Daoy (cell line): ENCODE measurements around the gene ADCY4. TPM values are rescaled to one million over a fixed set of nuclear protein-coding genes. Genes with fewer than 3 reads are reported as not detected.
A peak's percentile ranks its signal among the peaks of the same experiment; 100 is the strongest.

Experiments used
- DNase-seq: peaks from one replicate; pipeline ENCODE4 v3.0.0-alpha.2; 2015; ENCODE audit warnings: low read depth
- total RNA-seq: library from RNA; depleted of rRNA; stranded (reverse); fragments of >200 nt; shearing (Covaris generic); gene quantifications from 2 replicates; pipeline ENCODE4 v1.2.3, GENCODE V29; 2014; rRNA removed

Gene ADCY4
- total RNA-seq, 1 experiment from 2014 or later: 0.17 TPM

- no peak for DNase-seq
Observed at GRCh38 chr14:24274101-24274543, 60.7 kb downstream of the ADCY4 start.

DNA sequence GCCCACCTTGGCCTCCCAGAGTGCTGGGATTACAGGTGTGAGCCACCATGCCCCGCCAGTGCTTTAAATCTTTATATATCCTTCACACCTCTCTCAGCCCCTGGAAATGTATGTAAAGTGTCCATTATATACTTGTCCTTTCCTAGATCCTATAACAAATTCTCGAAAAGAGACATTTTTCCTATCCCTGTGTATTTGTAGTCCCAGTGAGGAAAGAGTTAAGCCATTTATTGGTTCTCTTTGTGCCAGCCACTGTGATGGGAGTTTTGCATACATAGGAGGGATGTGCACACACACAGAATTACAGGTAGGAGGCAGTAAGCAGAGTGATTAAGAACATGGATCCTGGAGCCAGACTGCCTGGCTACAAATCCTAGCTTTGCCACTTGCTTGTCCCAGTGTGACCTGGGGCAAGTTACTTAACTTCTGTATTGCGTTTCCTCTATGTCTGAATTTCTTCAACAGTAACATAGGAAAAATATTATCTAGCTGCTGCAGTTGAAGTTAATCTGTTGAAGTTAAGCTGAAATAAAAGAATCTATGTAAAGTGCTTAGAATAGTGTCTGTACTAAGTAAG, 61.4 kb downstream of the ADCY4 start:
- DNase-seq: no peak

- no peak for DNase-seq
Observed at GRCh38 chr14:24272467-24272866, 62.4 kb downstream of the ADCY4 start.

- no peak for DNase-seq
Observed at GRCh38 chr14:24271834-24272263, 63.0 kb downstream of the ADCY4 start.

DNA sequence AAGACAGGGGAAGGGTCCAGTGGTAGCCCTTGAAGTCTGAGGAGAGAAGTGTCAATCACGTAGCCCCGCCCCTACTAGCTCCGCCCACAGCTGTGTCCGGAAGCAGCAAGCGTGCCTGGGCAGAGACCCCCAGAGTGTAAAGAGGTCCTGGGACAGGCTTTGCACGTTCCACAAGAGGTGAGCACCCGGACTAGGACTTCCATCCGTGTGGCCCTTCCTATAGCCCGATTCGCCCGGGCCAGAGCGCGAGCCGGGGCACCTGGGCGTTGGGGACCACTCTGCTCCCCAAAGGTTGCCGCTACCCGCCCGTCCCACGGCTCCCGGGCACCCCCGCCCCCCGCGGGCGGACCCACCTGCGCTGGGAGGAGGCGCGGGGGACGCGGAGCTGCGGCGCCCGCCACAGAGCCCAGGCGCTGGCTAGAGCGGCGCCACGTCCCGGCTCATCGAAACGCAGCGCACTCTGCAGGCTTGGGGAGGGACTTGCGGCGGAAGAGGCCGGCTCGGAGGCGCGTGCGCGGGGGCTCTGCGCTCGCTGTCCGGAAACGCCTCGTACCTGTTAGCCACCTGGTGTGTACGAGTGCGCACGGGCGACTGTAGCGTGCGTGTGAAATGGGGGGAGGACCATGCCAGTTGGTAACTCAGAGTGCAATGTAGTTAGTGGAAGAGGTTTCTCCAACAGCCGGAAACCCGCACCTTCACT, 63.6 kb downstream of the ADCY4 start, which contains the start of gene RABGGTA:
RABGGTA (minus strand) TSS at position 464 of the 700 bp plus-strand sequence. CDS start 482 bp downstream, outside the sequence.
- DNase-seq: peak; percentile 95

- DNase-seq: no peak
Observed at GRCh38 chr14:24270537-24271133, 64.2 kb downstream of the ADCY4 start.

- DNase-seq: no peak
Observed at GRCh38 chr14:24269910-24270536, 64.8 kb downstream of the ADCY4 start.

DNA sequence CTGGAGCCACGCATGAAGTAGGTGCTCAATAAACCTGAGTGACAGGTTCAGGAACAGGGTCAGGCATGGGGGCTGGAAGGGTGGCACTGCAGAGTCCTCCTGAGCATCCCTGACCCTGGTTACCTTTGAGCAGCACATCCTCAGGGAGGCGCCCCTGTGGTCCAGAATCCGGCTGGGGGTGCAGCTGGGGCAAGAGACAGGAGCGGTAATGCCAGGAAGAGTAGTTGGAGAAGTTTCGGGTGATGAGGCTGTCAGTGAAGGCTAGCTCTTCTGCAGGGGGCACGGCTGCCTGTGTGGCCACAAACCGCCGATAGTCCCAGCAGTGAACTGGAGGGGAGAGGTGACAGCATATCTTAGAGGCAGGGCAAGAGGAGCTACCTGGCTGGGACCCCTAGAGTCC, 65.5 kb downstream of the ADCY4 start:
- DNase-seq: no peak

Other genes starting within 250 kb of the ADCY4 start
- gene PCK2, start 240.8 kb downstream of the ADCY4 start, total RNA-seq: 6.6 and 12.6 TPM in 2 replicates
- 68.9 and 75.2 TPM in 2 replicates for gene DCAF11, start 220.3 kb downstream of the ADCY4 start, total RNA-seq
- 3.1 and 5.9 TPM in 2 replicates for gene NRL, start 220.1 kb downstream of the ADCY4 start, total RNA-seq
- 2.7 TPM in 1 of 2 replicates, not detected in the other for gene FITM1, start 204.4 kb downstream of the ADCY4 start, total RNA-seq
- gene PSME1, start 198.9 kb downstream of the ADCY4 start, total RNA-seq: 191 and 208 TPM in 2 replicates
- 25.4 and 46.5 TPM in 2 replicates for gene EMC9, start 193.5 kb downstream of the ADCY4 start, total RNA-seq
- 241 and 245 TPM in 2 replicates for gene PSME2, start 188.5 kb downstream of the ADCY4 start, total RNA-seq
- 49.7 and 68.1 TPM in 2 replicates for gene RNF31, start 187.6 kb downstream of the ADCY4 start, total RNA-seq
- gene IRF9, start 173.8 kb downstream of the ADCY4 start, total RNA-seq: 7.9 and 25.5 TPM in 2 replicates
- gene REC8, start 163.0 kb downstream of the ADCY4 start, total RNA-seq: not detected in 2 replicates
- gene IPO4, start 146.3 kb downstream of the ADCY4 start, total RNA-seq: 165 and 275 TPM in 2 replicates
- gene TM9SF1, start 139.6 kb downstream of the ADCY4 start, total RNA-seq: 91.9 and 98.7 TPM in 2 replicates
- gene TSSK4, start 129.4 kb downstream of the ADCY4 start, total RNA-seq: not detected in 2 replicates
- 60.1 and 89.8 TPM in 2 replicates for gene CHMP4A, start 121.6 kb downstream of the ADCY4 start, total RNA-seq
- gene MDP1, start 119.0 kb downstream of the ADCY4 start, total RNA-seq: 12.7 and 18.9 TPM in 2 replicates
- 308 and 348 TPM in 2 replicates for gene NEDD8, start 102.7 kb downstream of the ADCY4 start, total RNA-seq
- 83.3 and 112 TPM in 2 replicates for gene GMPR2, start 102.1 kb downstream of the ADCY4 start, total RNA-seq
- 34.6 and 48.3 TPM in 2 replicates for gene TINF2, start 92.4 kb downstream of the ADCY4 start, total RNA-seq
- 0.69 and 2.6 TPM in 2 replicates for gene TGM1, start 71.9 kb downstream of the ADCY4 start, total RNA-seq
- gene RABGGTA, start 63.5 kb downstream of the ADCY4 start, total RNA-seq: 21.5 and 22.1 TPM in 2 replicates
- gene DHRS1, start 35.3 kb downstream of the ADCY4 start, total RNA-seq: 1.7 and 4.9 TPM in 2 replicates
- gene NOP9, start 35.2 kb downstream of the ADCY4 start, total RNA-seq: 15.8 and 17.1 TPM in 2 replicates
- 0.06 TPM in 1 of 2 replicates, not detected in the other for gene CIDEB, start 27.1 kb downstream of the ADCY4 start, total RNA-seq
- gene LTB4R2, start 24.9 kb downstream of the ADCY4 start, total RNA-seq: 6.9 and 16.7 TPM in 2 replicates
- 2.5 and 6.3 TPM in 2 replicates for gene LTB4R, start 23.6 kb downstream of the ADCY4 start, total RNA-seq
- not detected in 2 replicates for gene RIPK3, start 4.9 kb upstream of the ADCY4 start, total RNA-seq
- gene NFATC4, start 33.1 kb upstream of the ADCY4 start, total RNA-seq: 14.5 and 28.8 TPM in 2 replicates
- 0.33 and 0.57 TPM in 2 replicates for gene NYNRIN, start 63.9 kb upstream of the ADCY4 start, total RNA-seq
- gene CBLN3, start 94.6 kb upstream of the ADCY4 start, total RNA-seq: not detected in 2 replicates
- 22.4 and 29.4 TPM in 2 replicates for gene KHNYN, start 94.9 kb upstream of the ADCY4 start, total RNA-seq
- 9.3 and 10.0 TPM in 2 replicates for gene SDR39U1, start 107.7 kb upstream of the ADCY4 start, total RNA-seq
- gene CMA1, start 173.2 kb upstream of the ADCY4 start, total RNA-seq: not detected in 2 replicates
- gene CTSG, start 241.2 kb upstream of the ADCY4 start, total RNA-seq: not detected in 2 replicates